ENCODE measurements around the gene FUCA2. TPM values are rescaled to one million over a fixed set of nuclear protein-coding genes. Genes with fewer than 3 reads are reported as not detected.

Gene FUCA2
- total RNA-seq, 4 donors from 2014 or later, result 19.5 to 70.3 (median 46.9) TPM

DNA sequence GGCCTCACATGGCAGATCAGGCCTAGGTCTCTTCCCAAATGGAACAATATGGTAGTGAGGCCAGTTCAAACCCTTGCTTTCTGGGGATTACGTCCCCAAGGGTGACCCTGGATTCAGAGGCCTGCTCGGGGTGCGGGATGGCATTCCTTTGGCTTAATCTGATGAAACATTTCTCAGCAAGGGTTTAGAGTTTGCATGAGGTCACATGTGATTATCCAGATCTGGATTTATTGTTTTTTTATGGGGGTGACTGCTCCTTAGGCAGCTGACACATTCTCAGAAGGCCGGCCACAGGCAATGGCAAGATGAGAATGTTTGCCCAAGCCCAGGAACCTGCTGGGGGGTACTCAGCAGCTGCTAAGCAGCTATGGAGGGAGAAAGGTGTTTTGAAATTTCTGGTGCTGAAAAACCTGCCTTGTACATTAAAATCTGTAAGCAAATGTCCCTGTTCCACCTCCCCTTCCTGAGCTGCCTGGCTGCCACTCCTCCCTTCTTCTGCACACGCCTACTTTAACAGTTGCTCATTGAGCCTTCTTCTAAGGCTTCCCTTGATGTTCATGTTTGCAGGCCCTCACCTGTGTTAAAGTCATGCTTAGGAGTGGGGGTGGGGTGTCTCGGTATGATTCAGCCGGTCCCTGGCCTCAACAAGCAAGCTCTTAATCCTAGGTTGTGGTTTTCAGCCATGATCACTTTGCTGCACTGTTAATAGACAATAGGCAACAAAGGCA is 37.9 kb upstream of the FUCA2 start:
- TF ChIP-seq EP300 (IDR thresholded peaks at IDR 0.05; ENCODE audit: low read depth) (no peak), POLR2AphosphoS5 (IDR thresholded peaks at IDR 0.05) (no peak), POLR2A (IDR thresholded peaks at IDR 0.05) (no peak)
- TF ChIP-seq, protein P1, sequence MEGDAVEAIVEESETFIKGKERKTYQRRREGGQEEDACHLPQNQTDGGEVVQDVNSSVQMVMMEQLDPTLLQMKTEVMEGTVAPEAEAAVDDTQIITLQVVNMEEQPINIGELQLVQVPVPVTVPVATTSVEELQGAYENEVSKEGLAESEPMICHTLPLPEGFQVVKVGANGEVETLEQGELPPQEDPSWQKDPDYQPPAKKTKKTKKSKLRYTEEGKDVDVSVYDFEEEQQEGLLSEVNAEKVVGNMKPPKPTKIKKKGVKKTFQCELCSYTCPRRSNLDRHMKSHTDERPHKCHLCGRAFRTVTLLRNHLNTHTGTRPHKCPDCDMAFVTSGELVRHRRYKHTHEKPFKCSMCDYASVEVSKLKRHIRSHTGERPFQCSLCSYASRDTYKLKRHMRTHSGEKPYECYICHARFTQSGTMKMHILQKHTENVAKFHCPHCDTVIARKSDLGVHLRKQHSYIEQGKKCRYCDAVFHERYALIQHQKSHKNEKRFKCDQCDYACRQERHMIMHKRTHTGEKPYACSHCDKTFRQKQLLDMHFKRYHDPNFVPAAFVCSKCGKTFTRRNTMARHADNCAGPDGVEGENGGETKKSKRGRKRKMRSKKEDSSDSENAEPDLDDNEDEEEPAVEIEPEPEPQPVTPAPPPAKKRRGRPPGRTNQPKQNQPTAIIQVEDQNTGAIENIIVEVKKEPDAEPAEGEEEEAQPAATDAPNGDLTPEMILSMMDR (IDR thresholded peaks at IDR 0.05), result no peak
- in situ Hi-C loops (cut with MboI; ENCODE audit: low pct_ligation_motif_present in 1 of 4, low pct_unique_long_range_greater_than_20kb in 1 of 4, low sequenced_read_pairs in 3 of 4) (no loop called here), intact Hi-C loops (cut with DNase I; ENCODE audit: low total_unique reads) (no loop called here)
- Histone ChIP-seq H3K4me3 (no peak overlapping the region), H3K9me3 (no peaks in the 10 kb centered on the region), H3K4me1 (peaks cover 0 to 19% (median 3%) of the 10 kb centered on the region in 4 donors), H3K27me3 (no peaks in the 10 kb centered on the region), H3K36me3 (no peaks in the 10 kb centered on the region), H3K27ac (no peak overlapping the region)
- no peak for DNase-seq
- WGBS, 2 donors (ENCODE audit: low coverage in 1 of 2), result 61 to 81% methylated on average over 3 to 7 of the region's 7 CpGs

DNA sequence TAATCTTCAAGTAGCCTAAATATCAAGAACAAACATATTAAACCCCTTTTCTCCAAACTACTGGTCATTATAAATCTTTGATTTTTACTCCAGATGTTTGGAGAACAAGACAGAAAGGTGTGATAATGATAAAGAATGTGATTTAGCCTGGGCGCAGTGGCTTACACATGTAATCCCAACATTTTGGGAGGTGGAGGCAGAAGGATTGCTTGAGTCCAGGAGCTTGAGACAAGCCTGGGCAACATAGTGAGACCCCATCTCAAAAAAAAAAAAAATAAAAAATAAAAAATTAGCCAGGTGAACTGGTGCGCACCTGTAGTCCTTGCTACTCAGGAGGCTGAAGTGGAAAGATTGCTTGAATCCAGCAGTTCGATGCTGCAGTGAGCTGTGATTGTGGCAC is 35.1 kb upstream of the FUCA2 start:
- Histone ChIP-seq H3K27ac (no peak overlapping the region), H3K36me3 (no peaks in the 10 kb centered on the region), H3K4me1 (peaks cover 0 to 28% (median 9%) of the 10 kb centered on the region in 4 donors), H3K9me3 (no peaks in the 10 kb centered on the region), H3K27me3 (no peaks in the 10 kb centered on the region), H3K4me3 (no peak overlapping the region)
- WGBS, 2 donors (ENCODE audit: low coverage in 1 of 2), result 89 to 93% methylated on average over 3 of the region's 3 CpGs
- in situ Hi-C loops (cut with MboI; ENCODE audit: low pct_ligation_motif_present in 1 of 4, low pct_unique_long_range_greater_than_20kb in 1 of 4, low sequenced_read_pairs in 3 of 4) (no loop called here), intact Hi-C loops (cut with DNase I; ENCODE audit: low total_unique reads) (no loop called here)
- DNase-seq, result no peak
- TF ChIP-seq POLR2AphosphoS5 (IDR thresholded peaks at IDR 0.05), result no peak
- no peak for TF ChIP-seq EP300 (IDR thresholded peaks at IDR 0.05; ENCODE audit: low read depth)
- TF ChIP-seq, protein P1 (IDR thresholded peaks at IDR 0.05), result no peak
- no peak for TF ChIP-seq POLR2A (IDR thresholded peaks at IDR 0.05)

DNA sequence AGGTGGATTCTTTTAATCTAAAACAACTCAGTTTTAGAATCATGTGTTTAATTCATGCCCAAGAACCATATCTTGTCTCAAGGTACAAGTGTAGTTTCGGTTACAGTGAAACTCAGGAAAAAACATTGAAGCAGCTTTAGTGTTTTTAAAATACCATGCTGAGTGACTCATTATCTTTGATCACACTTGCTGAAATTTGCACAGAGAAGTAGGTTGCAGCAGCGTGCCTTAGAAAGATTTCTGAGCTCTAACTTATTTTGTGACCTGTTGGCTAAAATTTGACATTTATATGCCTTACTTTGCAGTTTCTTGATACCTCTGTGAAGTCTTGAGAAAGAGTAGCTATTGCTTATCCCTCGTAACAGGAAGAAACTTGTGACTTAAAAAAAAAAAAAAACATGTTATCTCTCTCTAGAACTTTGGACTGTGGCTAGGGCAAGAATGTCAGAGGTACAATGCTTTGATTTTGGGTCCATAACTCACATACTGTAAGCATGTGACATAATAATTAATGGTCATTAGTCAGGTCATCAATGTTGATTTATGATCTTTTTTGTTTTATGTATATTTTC is 34.5 kb upstream of the FUCA2 start:
- peak overlapping the region in 3 of 4 donors; percentile 4 to 15 (median 14) for H3K27ac ChIP-seq
- no peaks in the 10 kb centered on the region for H3K36me3 ChIP-seq
- intact Hi-C loops (cut with DNase I; ENCODE audit: low total_unique reads) (no loop called here), in situ Hi-C loops (cut with MboI; ENCODE audit: low pct_ligation_motif_present in 1 of 4, low pct_unique_long_range_greater_than_20kb in 1 of 4, low sequenced_read_pairs in 3 of 4) (no loop called here)
- no peaks in the 10 kb centered on the region for H3K9me3 ChIP-seq
- 33 to 35% methylated on average over 3 of the region's 3 CpGs for WGBS, 2 donors (ENCODE audit: low coverage in 1 of 2)
- no peaks in the 10 kb centered on the region for H3K27me3 ChIP-seq
- no peak overlapping the region for H3K4me3 ChIP-seq
- no peak for TF ChIP-seq POLR2A (IDR thresholded peaks at IDR 0.05)
- peaks cover 0 to 28% (median 9%) of the 10 kb centered on the region in 4 donors for H3K4me1 ChIP-seq
- DNase-seq, result no peak

DNA sequence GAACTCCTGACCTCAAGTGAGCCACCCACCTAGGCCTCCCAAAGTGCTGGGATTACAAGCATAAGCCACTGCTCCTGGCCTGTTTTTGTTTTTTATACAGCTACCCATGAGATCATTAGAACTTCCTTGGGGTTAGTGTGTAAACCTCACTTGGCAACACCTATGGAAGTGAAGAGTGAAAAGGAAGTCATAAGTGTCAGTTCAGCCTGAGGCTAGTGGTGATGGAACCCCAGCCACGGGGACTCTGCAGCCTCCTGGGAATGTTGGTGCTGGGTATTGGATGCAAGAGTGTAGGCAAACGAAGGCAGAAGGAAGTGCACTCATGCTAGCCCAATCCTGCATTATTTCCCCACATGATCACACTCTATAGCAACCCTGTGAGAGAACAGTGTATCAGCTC is 33.6 kb upstream of the FUCA2 start:
- peak overlapping the region in 2 of 4 donors; percentile 14 to 15 for H3K27ac ChIP-seq
- H3K4me1 ChIP-seq, result peaks cover 0 to 28% (median 9%) of the 10 kb centered on the region in 4 donors
- no peaks in the 10 kb centered on the region for H3K27me3 ChIP-seq
- 75% methylated on average over 2 of the region's 2 CpGs; no CpG with 5 or more reads in 1 of the 2 donors for WGBS, 2 donors (ENCODE audit: low coverage in 1 of 2)
- TF ChIP-seq POLR2AphosphoS5 (IDR thresholded peaks at IDR 0.05), result no peak
- TF ChIP-seq EP300 (IDR thresholded peaks at IDR 0.05; ENCODE audit: low read depth), result no peak
- no peak for TF ChIP-seq POLR2A (IDR thresholded peaks at IDR 0.05)
- TF ChIP-seq, protein P1 (IDR thresholded peaks at IDR 0.05), result no peak
- in situ Hi-C loops (cut with MboI; ENCODE audit: low pct_ligation_motif_present in 1 of 4, low pct_unique_long_range_greater_than_20kb in 1 of 4, low sequenced_read_pairs in 3 of 4), result no loop called here
- no peaks in the 10 kb centered on the region for H3K9me3 ChIP-seq
- no peak overlapping the region for H3K4me3 ChIP-seq
- DNase-seq, result no peak
- intact Hi-C loops (cut with DNase I; ENCODE audit: low total_unique reads), result no loop called here
- no peaks in the 10 kb centered on the region for H3K36me3 ChIP-seq
